ENCODE results near the gene ARHGAP23.

Gene ARHGAP23

DNA sequence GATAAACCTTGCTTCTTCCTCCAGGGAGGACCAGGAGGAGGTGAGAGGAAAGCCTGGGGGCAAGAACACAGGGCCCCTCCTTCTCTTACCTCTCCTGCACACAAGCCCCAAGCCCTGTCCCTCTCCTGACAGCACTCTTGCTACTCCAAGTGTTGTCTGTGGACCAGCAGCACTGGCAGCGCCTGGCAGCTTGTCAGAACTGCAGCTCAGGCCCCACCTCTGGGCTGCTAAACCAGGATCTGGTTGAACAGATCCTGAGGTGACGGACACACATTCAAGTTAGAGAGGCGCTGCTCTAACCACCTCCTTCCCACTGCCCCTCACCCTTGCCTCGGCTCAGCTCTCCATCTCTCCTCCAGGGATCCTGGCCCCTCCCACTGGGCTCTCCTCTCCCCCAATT, 121.0 kb downstream of the ARHGAP23 start:
- no peak for DNase-seq

DNA sequence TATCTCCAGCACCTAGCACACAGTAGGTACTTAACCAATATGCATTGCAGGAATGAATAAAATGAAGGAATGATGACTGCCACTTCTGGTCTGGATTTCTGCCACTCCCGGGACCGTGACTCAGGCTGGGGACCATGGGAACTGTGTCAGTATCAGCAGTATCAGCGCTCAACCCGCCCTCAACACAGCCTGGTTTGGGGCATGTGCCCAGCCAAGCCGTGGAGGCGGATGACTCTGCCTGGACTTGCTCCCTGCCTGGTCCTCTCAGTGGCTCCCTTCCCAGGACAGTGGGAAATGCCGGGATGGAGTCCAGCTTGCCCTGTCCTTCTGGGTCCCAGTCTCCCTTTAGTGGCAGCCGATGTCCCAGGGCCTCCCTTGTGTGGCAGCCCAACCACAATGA, 122.4 kb downstream of the ARHGAP23 start:
- no peak for DNase-seq
- ATAC-seq: no peak

More for the DNA sequence above, 121.0 kb downstream of the ARHGAP23 start:
- no peak for ATAC-seq

DNA sequence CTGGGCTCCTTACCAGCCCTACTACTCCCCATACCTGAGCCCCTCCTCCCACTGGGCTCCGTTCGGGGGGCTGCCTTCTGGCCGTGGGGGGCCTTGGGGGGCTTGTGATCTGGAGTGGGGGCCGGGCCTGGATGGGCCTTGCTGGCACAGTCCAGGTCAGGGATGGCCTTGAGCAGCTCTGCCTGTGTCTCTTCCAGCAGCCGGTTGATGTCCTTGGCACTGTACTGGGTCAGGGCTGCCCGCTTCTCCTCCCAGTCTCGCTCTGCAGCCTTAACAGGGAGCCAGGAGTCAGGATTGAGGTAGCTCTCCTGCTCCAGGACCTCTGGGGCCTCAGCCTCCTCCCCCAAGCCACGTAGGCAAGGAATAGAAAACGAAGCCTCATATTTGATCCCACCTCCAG, 122.9 kb downstream of the ARHGAP23 start:
- DNase-seq: no peak
- ATAC-seq: no peak

DNA sequence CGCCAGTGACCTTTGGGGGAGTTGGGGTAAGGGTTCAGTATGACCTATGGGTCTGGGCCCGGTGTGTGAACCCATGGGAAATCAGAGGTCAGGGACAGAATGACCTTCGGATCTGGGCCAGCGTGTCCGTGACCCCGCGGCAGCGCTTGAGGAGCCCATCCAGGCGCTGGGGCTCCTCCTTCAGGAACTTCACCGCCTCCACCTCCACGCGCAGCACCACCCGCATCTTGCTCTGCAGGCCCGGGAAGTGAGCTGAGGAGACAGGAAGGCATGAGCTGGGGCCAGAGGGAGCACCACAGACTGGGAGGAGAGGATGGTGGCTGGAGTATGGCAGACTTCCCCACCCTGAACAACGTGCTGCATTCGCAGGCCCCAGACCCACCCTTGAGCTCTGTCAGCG, 124.1 kb downstream of the ARHGAP23 start:
- DNase-seq: no peak
- ATAC-seq: no peak

DNA sequence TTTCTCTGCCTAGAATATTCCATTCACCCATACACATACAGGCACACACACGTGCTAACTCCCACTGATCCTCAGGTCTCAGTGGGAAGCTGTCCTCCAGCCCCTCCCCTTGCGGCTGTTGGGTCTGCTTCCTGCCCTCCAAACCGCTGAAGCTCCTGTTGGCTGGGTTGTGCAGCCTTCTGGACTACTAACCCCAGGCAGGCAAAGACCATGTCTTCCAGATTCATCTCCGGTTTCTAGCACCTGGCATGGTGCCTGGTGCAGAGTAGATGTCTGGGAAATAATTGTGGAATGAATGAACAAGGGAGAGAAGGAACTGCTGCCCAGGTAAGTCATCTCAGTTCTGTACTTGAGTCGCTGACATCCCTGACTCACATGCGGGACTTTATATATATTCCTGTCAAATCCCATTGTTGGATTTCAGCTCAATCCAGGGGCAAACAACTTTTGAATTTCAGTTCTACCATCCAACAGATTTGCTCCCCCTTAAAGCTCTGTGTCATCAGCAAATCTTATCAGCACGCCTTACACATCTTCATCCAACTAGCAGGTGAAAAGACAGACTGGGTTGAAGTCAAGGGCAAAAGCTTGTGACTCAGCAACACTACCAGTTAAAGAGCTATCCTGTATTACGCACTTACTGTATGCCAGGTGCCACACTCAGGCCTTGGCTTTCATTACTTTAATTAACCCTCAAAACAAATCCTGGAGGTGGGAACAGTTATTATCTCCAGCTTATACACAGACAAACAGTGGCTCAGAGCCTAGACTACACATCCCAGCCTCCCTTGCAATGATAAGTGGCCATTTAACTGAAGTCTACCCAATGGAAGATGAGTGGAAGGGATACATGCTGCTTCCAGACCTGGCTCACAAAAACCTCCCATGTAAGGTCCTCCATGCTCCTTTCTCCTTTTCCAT, 126.4 kb downstream of the ARHGAP23 start:
- no peak for DNase-seq
- no peak for ATAC-seq

DNA sequence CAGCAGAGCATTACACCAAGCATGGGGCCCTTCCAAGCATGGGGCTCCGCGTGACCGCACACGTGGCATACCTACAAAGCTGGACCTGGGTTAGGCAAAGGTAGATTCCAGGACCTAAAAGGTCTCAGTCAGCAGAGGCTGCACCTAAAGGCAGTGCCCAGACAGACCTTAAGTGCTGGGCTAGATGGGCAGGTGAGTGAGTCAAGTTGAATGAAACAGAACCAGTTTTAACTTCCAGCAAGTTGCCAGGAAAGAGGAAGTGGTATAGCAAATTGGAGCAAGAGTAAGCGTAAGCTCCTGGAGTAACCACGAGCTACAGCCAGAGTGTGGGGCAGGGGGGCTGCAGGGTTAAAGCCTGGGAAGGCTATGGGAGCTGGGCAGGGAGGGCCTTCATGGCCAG, 128.0 kb downstream of the ARHGAP23 start:
- no peak for ATAC-seq
- DNase-seq: no peak

DNA sequence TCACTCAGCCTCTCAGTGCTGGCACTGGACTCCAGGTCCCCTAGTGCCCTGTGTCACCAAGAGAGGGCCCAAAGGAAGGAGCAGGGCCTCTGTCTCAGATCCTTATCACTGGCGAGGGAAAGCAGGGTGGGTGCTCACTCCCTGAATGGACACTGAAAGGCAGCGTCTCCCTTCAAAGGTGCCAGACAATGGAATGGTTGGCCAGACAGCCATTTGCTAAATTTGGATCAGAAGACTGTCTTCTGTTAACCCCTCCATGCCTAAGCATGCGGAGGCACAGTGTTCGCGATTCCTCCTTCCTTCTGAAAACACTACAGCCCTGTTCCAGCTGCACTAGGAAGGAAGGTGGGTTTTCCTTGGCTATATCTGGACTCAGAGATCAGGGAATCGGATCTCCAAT, 129.1 kb downstream of the ARHGAP23 start:
- no peak for ATAC-seq
- DNase-seq: no peak

DNA sequence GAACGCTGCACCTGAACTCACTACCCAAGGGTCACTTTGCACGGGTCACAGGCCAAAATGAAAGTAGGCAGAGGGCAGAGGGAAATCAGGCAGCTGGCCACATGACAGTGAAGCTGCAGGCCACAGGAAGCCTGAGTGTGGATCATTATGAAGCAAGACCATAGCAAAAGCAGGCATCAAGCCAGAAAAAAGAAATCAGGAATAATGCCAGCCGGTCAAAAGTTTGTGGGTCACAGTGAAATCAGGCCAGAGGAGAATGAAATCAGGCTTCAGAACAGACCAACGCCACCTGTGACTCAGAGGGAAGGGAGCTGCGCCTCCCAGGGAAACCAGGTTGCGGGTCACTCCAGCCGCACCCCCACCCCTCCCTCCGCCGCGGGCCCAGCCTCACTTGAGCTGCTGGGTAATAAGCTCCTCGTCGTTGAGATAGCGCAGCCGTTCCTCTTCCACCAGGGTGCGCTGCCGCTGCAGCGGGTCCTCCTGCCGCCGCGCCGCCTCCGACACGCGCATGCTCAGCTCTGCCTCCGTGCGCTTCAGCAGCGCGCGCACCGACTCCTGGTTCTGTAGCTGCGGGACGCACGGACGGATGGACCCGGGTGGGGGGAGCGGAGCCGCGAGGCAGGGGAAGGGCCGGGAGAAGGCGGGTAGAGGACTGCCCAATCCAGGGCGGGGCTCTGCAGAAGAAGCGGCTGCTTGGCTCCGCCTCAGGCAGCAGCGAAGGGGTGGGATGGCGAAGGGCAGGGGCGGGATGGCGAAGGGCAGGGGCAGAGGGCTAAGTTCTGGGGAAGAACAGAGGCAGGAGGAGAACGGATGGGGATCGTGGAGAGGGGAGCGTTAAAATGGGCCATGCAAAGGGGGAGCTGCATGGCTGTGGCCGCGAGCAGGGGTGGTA, 129.8 kb downstream of the ARHGAP23 start:
- DNase-seq: peak; percentile 92
- peak; percentile 81 for ATAC-seq

DNA sequence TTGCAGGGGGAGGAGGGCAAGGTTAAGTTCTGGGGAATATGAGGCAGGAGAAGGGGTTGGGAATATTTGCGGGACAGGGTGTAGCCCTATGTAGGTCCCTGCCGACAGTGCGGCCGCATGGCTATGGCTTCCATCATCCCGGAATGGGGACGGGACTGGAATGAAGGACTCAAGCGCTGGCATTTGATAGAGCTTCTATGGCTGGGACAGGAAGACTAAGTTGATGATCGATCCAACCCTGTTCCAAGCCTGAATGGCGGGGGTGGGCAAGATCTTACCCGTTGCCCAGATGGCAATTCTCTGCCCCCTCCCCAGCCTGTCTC, 130.4 kb downstream of the ARHGAP23 start:
- DNase-seq: no peak
- no peak for ATAC-seq

DNA sequence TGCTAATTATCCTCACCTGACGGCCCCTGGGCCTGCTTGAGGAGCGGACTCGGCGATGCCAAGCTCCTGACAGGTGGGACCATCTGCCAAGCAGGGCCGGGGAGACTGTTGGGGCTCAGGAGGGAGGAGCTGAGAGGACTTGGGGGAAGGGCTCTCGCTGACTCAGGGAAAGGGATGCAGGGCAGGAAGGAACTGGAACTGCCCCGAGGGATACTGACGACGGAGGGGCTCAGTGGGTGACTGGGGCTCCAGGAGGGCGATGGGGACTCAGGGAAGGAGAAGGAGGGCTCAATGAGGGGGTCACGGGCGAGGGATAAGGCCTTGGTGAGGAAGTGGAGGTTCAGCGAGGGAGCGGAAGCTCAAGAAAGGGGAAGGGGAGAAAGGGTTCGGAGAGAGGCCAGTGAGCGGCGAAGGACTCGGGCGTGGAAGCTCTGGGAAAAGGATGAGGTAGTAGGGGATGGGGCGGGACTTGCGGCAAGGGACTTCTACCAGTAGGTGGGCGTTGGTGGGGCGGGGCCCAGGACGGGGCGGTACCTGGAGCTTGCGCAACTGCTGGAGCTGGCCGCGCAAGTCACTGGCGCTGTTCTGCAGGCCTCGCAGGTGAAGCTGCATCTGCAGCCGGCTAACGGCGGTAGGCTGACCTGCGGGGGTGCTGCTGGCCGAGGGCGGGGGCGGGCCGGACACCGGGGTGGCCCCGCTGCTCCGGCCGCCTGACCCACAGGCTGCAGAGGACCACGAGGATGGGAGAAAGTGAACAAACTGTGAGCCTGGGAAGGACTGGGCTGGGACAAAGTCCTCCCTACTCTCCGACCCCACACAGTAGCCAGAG, 131.0 kb downstream of the ARHGAP23 start:
- peak; percentile 76 for ATAC-seq
- DNase-seq: peak; percentile 91

DNA sequence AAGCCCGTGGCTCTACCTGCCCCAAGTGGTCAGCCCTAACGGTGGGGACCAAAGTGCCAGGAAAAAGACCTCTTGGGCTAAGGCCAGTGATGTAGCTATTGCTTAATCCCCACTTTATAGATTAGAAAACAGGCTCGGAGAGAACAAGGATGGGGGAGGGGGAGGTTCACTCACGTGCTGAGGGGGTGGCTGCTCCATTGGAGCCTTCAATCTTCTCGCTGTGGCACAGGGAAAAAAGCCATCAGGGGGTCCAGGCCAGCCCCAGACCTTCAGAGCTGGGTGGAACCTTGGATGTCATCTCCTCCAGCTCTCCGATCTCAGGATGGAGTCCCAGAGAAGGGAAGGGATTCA, 131.6 kb downstream of the ARHGAP23 start:
- no peak for DNase-seq

DNA sequence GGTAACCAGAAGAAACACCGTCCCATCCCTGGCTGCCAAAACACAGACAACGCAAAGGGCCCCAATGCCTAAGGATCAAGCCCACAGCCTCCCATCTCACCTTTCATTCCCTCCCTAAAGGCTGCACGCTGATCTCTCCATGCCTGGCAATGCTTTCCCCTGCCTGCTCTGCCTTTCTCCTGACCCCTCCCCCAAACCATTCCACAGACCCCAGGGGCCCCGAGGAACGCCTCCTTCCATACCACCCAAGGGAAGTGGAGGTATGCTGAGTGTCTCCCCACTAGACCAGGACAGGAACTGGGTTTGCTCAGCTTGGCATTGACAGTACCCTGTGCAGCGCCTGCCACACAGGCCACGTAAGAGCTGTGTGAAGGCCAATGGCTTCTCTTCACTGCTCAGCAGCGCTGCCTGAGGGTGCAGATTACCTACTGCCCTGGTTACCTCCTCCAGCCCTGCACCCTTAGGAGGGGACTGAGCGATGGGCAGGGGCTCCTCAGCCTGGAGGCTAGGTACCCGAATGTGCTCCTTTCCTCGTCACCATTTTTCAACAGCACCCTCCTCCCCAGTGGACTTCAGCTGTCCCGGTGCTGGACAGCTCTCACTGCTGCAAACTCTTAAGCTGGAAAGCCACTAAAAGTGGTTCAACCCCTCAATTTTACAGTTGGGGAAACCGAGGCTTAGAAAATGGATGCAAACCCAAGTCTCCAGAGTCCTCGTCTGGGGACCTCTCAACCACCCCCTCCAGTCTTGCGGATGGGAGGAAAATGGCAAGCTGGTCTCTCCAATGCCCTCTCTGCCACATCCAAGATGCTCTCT, 132.4 kb downstream of the ARHGAP23 start:
- DNase-seq (no peak), ATAC-seq (no peak)

More for the DNA sequence above, 131.6 kb downstream of the ARHGAP23 start:
- no peak for ATAC-seq

DNA sequence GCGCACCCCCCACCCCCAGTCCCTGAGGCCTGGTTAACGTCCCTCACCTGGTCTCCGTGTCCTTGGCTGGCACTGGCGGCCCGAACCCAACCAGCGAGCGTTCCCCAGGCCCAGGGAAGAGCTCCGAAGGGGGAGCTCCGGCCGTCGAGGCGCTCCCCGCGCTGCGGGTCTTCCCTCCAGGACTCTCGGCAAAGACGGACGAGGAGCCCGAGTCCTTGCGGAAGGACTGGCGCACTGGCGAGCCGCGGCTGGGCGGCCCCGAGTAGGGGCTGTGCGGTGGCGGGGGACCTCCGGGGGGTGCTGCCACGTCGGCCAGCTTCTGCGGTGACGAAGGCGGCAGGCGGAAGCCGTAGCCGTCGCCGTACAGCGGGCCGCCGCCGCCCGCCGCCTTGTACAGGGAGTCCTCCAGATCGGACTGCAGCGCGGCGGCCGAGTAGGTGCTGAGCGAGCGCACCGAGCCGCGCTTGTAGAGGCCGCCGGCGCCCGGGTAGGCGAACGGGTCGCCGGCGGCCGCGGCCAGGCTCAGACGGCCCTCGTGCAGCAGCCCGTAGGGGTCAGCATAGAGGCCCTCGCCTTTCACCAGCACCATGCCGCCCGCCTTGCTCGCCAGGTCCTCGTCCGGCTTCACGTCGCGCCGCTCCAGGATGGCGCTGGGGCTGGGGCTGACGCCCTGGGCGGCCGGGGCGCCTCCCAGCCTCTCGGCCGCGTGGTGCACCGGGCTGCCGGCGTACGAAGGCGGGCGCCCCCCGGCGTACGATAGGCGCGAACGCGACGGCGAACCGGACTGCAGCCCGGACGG, 133.4 kb downstream of the ARHGAP23 start:
- DNase-seq (no peak), ATAC-seq (no peak)
